Epidermal melanocyte (primary cell): ENCODE data around the gene OR2A42.
"Not testable (repeated sequence)": the region's sequence is repeated elsewhere in the genome, so short reads cannot be mapped to it uniquely, and the experiment has no call there.

Experiments
- DNase-seq: peaks from one replicate; pipeline ENCODE4 v3.0.0; 2011; ENCODE audit warnings: low spot score; ENCODE audit not compliant: insufficient read length

OR2A42 gene

GRCh38 chr7:144239365-144239764, at the start of gene OR2A42:
TSS of gene OR2A42 (minus strand) at chr7:144239605. CDS start at chr7:144232843, 6,762 bp downstream.
- DNase-seq, result not testable (repeated sequence)

- DNase-seq, result not testable (repeated sequence)
Measured at GRCh38 chr7:144287171-144287784, 47.9 kb upstream of the OR2A42 start.

GRCh38 chr7:144283716-144284115, 44.3 kb upstream of the OR2A42 start:
- not testable (repeated sequence) for DNase-seq

GRCh38 chr7:144282490-144282889, 43.1 kb upstream of the OR2A42 start:
- not testable (repeated sequence) for DNase-seq

- not testable (repeated sequence) for DNase-seq
Measured at GRCh38 chr7:144281981-144282380, 42.6 kb upstream of the OR2A42 start.

GRCh38 chr7:144280010-144280409, 40.6 kb upstream of the OR2A42 start:
- not testable (repeated sequence) for DNase-seq

GRCh38 chr7:144275281-144275680, 35.9 kb upstream of the OR2A42 start:
- DNase-seq, result not testable (repeated sequence)

GRCh38 chr7:144269188-144269587, 29.8 kb upstream of the OR2A42 start, which contains the start of gene CTAGE8:
TSS of gene CTAGE8 (minus strand) at chr7:144269288. CDS start at chr7:144269250, 38 bp downstream.
- not testable (repeated sequence) for DNase-seq

- DNase-seq, result not testable (repeated sequence)
Measured at GRCh38 chr7:144264692-144265091, 25.3 kb upstream of the OR2A42 start, which contains the start of gene OR2A7. TSS of gene OR2A7 (minus strand) at chr7:144264792. CDS start at chr7:144259628, 5,164 bp downstream.

- DNase-seq, result not testable (repeated sequence)
Measured at GRCh38 chr7:144262128-144262527, 22.7 kb upstream of the OR2A42 start.

- DNase-seq, result not testable (repeated sequence)
Measured at GRCh38 chr7:144259067-144259466, 19.7 kb upstream of the OR2A42 start.

- DNase-seq, result no peak
Measured at GRCh38 chr7:144256112-144256511, 16.7 kb upstream of the OR2A42 start.

GRCh38 chr7:144255471-144255897, 16.1 kb upstream of the OR2A42 start:
- DNase-seq, result no peak

GRCh38 chr7:144252307-144252706, 12.9 kb upstream of the OR2A42 start:
- not testable (repeated sequence) for DNase-seq

- not testable (repeated sequence) for DNase-seq
Measured at GRCh38 chr7:144247674-144248330, 8.4 kb upstream of the OR2A42 start.

GRCh38 chr7:144246967-144247366, 7.6 kb upstream of the OR2A42 start:
- DNase-seq, result not testable (repeated sequence)

- not testable (repeated sequence) for DNase-seq
Measured at GRCh38 chr7:144245372-144245771, 6.0 kb upstream of the OR2A42 start.

GRCh38 chr7:144238530-144239082, 799 bp downstream of the OR2A42 start:
- DNase-seq, result not testable (repeated sequence)

GRCh38 chr7:144233039-144233438, 6.4 kb downstream of the OR2A42 start:
- DNase-seq, result not testable (repeated sequence)

GRCh38 chr7:144231027-144231426, 8.4 kb downstream of the OR2A42 start:
- not testable (repeated sequence) for DNase-seq

- DNase-seq, result not testable (repeated sequence)
Measured at GRCh38 chr7:144228810-144229209, 10.6 kb downstream of the OR2A42 start.

- DNase-seq, result not testable (repeated sequence)
Measured at GRCh38 chr7:144226866-144227265, 12.5 kb downstream of the OR2A42 start.
